HepG2 (cell line): ENCODE measurements around the gene CHSY3.

Experiments
- POLR2AphosphoS5 ChIP-seq: IDR thresholded peaks from 2 replicates; pipeline ENCODE4 v1.6.1; 2012; ENCODE audit warnings: low read depth, low read length
- RXRA ChIP-seq: sonication (generic); formaldehyde crosslinking; IDR thresholded peaks from 2 replicates; pipeline ENCODE4 v1.5.1; 2020; ENCODE audit warnings: missing genetic modification reagents
- TF ChIP-seq, protein P1 (sequence below): sonication (generic); formaldehyde crosslinking; IDR thresholded peaks from 2 replicates; pipeline ENCODE4 v1.5.0; 2020; ENCODE audit warnings: mild to moderate bottlenecking, missing genetic modification reagents, moderate library complexity

DNA sequence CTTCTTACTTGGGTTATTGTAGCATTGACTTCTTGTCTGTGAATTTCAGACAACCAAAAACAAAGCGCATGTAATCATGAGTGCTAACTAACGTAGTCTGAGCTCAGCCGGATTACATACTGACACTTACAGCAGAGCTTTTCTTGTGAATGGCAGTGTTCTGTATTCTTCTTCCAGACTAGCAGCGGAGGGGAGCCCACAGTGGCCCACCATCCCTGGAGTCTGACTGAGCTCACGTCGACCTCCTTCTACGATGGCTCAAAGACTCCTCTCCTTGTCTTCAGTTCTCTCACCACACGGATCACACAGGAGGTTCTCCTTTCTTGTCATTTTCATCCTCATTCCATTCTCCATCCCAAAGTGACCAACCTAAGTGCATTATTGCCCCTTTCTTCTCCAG is 211.4 kb downstream of the CHSY3 start:
- no peak for TF ChIP-seq RXRA (CRISPR knock-in tag)
- TF ChIP-seq, protein P1, sequence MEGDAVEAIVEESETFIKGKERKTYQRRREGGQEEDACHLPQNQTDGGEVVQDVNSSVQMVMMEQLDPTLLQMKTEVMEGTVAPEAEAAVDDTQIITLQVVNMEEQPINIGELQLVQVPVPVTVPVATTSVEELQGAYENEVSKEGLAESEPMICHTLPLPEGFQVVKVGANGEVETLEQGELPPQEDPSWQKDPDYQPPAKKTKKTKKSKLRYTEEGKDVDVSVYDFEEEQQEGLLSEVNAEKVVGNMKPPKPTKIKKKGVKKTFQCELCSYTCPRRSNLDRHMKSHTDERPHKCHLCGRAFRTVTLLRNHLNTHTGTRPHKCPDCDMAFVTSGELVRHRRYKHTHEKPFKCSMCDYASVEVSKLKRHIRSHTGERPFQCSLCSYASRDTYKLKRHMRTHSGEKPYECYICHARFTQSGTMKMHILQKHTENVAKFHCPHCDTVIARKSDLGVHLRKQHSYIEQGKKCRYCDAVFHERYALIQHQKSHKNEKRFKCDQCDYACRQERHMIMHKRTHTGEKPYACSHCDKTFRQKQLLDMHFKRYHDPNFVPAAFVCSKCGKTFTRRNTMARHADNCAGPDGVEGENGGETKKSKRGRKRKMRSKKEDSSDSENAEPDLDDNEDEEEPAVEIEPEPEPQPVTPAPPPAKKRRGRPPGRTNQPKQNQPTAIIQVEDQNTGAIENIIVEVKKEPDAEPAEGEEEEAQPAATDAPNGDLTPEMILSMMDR (CRISPR knock-in tag): no peak
- TF ChIP-seq POLR2AphosphoS5: no peak
